GM12892 (cell line): ENCODE data around the gene ASF1B.

Experiments used
- POLR2A ChIP-seq: IDR thresholded peaks from 2 replicates; pipeline ENCODE4 v1.6.1; 2011; ENCODE audit warnings: low read depth, low read length, control low read depth
- POLR2AphosphoS5 ChIP-seq: IDR thresholded peaks from 2 replicates; pipeline ENCODE4 v1.6.1; 2011; ENCODE audit warnings: low read depth, low read length, control low read depth

- no peak for TF ChIP-seq POLR2A
- TF ChIP-seq POLR2AphosphoS5: no peak
Observed at GRCh38 chr19:14090509-14091080, 45.8 kb downstream of the ASF1B start, which contains the start of gene SAMD1.
